ENCODE results near the gene ZNF454. TPM values are rescaled to one million over a fixed set of nuclear protein-coding genes. Genes with fewer than 3 reads are reported as not detected.

ZNF454 gene
- not detected in 5 replicates for total RNA-seq (2022; extraction: Qiagen RNA extraction; ENCODE audit: low read depth)

GRCh38 chr5:178940569-178941360 is at the start of gene ZNF454:
Gene ZNF454 (plus strand): TSS chr5:178941198. CDS start chr5:178942792, 1,594 bp downstream.

DNA sequence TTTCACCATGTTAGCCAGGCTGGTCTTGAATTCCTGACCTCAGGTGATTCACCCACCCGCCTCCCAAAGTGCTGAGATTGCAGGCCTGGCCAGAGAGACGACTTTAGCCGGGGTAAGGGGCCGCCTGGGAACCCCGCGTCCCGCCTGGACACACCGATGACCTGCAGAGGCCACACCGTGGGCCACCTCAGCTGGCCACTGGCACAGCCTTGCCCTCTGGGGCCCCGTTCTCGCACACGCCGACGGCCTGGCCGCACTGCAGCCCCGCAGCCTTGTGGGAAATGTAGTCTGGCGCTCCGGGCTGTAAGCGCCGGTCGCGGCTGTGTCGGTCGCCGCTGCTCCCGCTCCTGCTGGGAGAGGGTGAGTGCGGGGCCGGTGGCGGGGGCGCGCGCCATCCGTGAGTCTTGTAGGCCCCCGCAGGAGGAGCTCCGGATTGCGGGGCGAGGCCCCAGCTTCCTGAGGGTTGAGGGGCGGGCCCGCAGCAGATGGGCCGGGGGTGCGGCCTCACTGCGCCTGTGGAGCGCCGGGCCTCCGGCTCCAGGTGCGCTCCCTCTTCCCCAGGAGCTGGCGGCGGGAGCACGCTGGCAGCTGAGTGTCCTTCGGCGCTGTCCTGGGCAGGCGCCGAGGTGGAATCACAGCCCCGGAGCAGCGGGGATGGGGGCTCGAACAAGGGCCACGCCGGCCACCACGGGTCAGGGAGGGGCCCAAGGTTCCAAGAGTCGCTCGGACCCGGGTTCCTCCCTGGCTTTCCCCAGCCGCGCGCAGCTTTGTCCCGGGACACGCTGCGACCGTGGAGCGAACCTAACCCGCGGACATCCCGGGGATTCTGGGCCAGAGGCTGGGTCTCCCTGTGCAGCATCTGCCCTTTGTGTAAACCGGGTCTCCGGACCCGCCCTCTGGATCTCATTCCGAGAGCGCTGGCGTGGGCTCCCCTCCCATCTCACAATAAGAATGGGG is 45.1 kb upstream of the ZNF454 start, which contains the start of gene ZFP2:
Gene ZFP2, plus strand, starts transcription at position 299 of the 957 bp plus-strand sequence. CDS start 35,401 bp downstream, outside the sequence.

GRCh38 chr5:178994580-178995340 is 53.8 kb downstream of the ZNF454 start, which contains the start of gene GRM6:
Gene GRM6 (minus strand): TSS chr5:178995320. CDS start chr5:178994944, 376 bp downstream.

Other genes starting within 250 kb of the ZNF454 start
- gene ZNF354A, start 210.5 kb upstream of the ZNF454 start, total RNA-seq (2022; extraction: Qiagen RNA extraction; ENCODE audit: low read depth) = 6.5 to 9.3 TPM (median 7.3 TPM) in 5 replicates
- gene ZNF354B, start 81.2 kb upstream of the ZNF454 start, total RNA-seq (2022; extraction: Qiagen RNA extraction; ENCODE audit: low read depth) = 3.3 to 5.9 TPM (median 4.6 TPM) in 5 replicates
- gene ZFP2, start 45.3 kb upstream of the ZNF454 start, total RNA-seq (2022; extraction: Qiagen RNA extraction; ENCODE audit: low read depth) = 0.03 to 0.07 TPM in 2 of 5 replicates, not detected in the others
- gene GRM6, start 54.1 kb downstream of the ZNF454 start, total RNA-seq (2022; extraction: Qiagen RNA extraction; ENCODE audit: low read depth) = not detected in 5 replicates
- 0.42 to 0.93 TPM (median 0.57 TPM) in 5 replicates for gene ZNF879, start 82.6 kb downstream of the ZNF454 start, total RNA-seq (2022; extraction: Qiagen RNA extraction; ENCODE audit: low read depth)
- 0.80 to 1.0 TPM (median 0.87 TPM) in 5 replicates for gene ZNF354C, start 119.2 kb downstream of the ZNF454 start, total RNA-seq (2022; extraction: Qiagen RNA extraction; ENCODE audit: low read depth)